A549 (cell line): ENCODE results near the gene SLCO2A1. TPM values are rescaled to one million over a fixed set of nuclear protein-coding genes. Genes with fewer than 3 reads are reported as not detected.

Experiments
- ATAC-seq, 2 experiments: fragments of 200-7000 bp in 1 of 2; fragments of >200 bp in 1 of 2; cut with Nextera tagmentation in 1 of 2; cut with Tn5 transposase in 1 of 2; 3 replicates each; pipeline versions ENCODE4 v1.8.0 to v1.9.1; 2018 to 2020; ENCODE audit warnings: mild to moderate bottlenecking in 1 of 2, moderate library complexity in 1 of 2
- CTCF ChIA-PET: fragments of 300-600 bp; sonication (Branson Sonifier 250); formaldehyde crosslinking; extraction: SDS; loops from one replicate; lab custom pipeline; 2021; ENCODE audit warnings: antibody characterized with exemption, inconsistent platforms; lab: Yijun Ruan, JAX
- POLR2A ChIA-PET: fragments of 350-600 bp; formaldehyde crosslinking; extraction: SDS; loops from one replicate; lab custom pipeline; 2021; ENCODE audit warnings: antibody characterized with exemption, inconsistent platforms; lab: Yijun Ruan, JAX
- DNase-seq, 2 experiments: peaks; one replicate each; pipeline versions ENCODE4 v3.0.0 to v3.0.0-alpha.2; 2011 to 2016; ENCODE audit warnings: low read depth in 1 of 2, low spot score in 1 of 2
- FAIRE-seq: peaks from 2 replicates; lab custom pipeline; 2011; peaks lifted over from hg19 to GRCh38; lab: Jason Lieb, UNC
- H3K27ac ChIP-seq, 2 experiments: fragments of >200 bp; sonication (Bioruptor Twin); formaldehyde crosslinking; 3 replicates each; pipeline ENCODE4 v1.5.1; 2016 to 2017
- H3K4me1 ChIP-seq: fragments of >200 bp; sonication (Bioruptor Twin); formaldehyde crosslinking; 3 replicates; pipeline ENCODE4 v1.6.1; 2016
- H3K4me2 ChIP-seq: fragments of >200 bp; sonication (Bioruptor Twin); formaldehyde crosslinking; 3 replicates; pipeline ENCODE4 v1.6.1; 2016
- H3K4me3 ChIP-seq: fragments of >200 bp; sonication (Bioruptor Twin); formaldehyde crosslinking; 3 replicates; pipeline ENCODE4 v1.5.1; 2016
- H3K9me3 ChIP-seq: fragments of >200 bp; sonication (Bioruptor Twin); formaldehyde crosslinking; 3 replicates; pipeline ENCODE4 v1.6.1; 2016
- CHD4 ChIP-seq: fragments of 200-600 bp; sonication (generic); IDR thresholded peaks from 2 replicates; pipeline ENCODE4 v1.6.1; 2016; ENCODE audit warnings: antibody characterized with exemption, mild to moderate bottlenecking, borderline replicate concordance
- EHF ChIP-seq: fragments of 250-450 bp; sonication (Bioruptor Pico); IDR thresholded peaks from 2 replicates; pipeline ENCODE4 v1.5.0; 2020; ENCODE audit warnings: mild to moderate bottlenecking
- EP300 ChIP-seq, 2 experiments: fragments of >200 bp; sonication (Bioruptor Twin); formaldehyde crosslinking; IDR thresholded peaks; 2 replicates in 1 of 2; 3 replicates in 1 of 2; pipeline ENCODE4 v1.6.1; 2016 to 2017
- ESRRA ChIP-seq: fragments of 150-350 bp; IDR thresholded peaks from 2 replicates; pipeline ENCODE4 v1.6.1; 2014; ENCODE audit warnings: mild to moderate bottlenecking, low read length, borderline replicate concordance
- FOSL2 ChIP-seq, 2 experiments: fragments of 450-650 bp in 1 of 2; fragments of >200 bp in 1 of 2; sonication (Bioruptor Twin) in 1 of 2; formaldehyde crosslinking; IDR thresholded peaks; 2 replicates each; pipeline versions ENCODE4 v1.5.0 to v1.6.1; 2016 to 2020; ENCODE audit warnings: mild to moderate bottlenecking in 1 of 2, moderate library complexity in 1 of 2
- FOXS1 ChIP-seq: fragments of 250-450 bp; sonication (Bioruptor Pico); IDR thresholded peaks from 2 replicates; pipeline ENCODE4 v1.5.0; 2020; ENCODE audit warnings: mild to moderate bottlenecking, moderate library complexity
- GATA3 ChIP-seq: IDR thresholded peaks from 2 replicates; pipeline ENCODE4 v1.6.1; 2012; ENCODE audit warnings: borderline replicate concordance
- HOXB13 ChIP-seq: fragments of 250-450 bp; sonication (Bioruptor Pico); IDR thresholded peaks from 2 replicates; pipeline ENCODE4 v1.5.0; 2020; ENCODE audit warnings: low read depth, mild to moderate bottlenecking, moderate library complexity
- KDM1A ChIP-seq: fragments of 200-600 bp; sonication (generic); IDR thresholded peaks from 2 replicates; pipeline ENCODE4 v1.6.1; 2016; ENCODE audit warnings: low read depth, mild to moderate bottlenecking
- KDM5A ChIP-seq: fragments of 200-600 bp; sonication (generic); IDR thresholded peaks from 2 replicates; pipeline ENCODE4 v1.6.1; 2016; ENCODE audit warnings: antibody characterized with exemption, mild to moderate bottlenecking
- MAX ChIP-seq: IDR thresholded peaks from 2 replicates; pipeline ENCODE4 v1.6.1; 2012
- MYC ChIP-seq: IDR thresholded peaks from 2 replicates; pipeline ENCODE4 v1.6.1; 2012; ENCODE audit warnings: mild to moderate bottlenecking, inconsistent platforms, low read length, improper control_type of control experiment, borderline replicate concordance
- NPAS2 ChIP-seq: fragments of 250-450 bp; sonication (Bioruptor Pico); IDR thresholded peaks from 2 replicates; pipeline ENCODE4 v1.8.0; 2022; ENCODE audit warnings: mild to moderate bottlenecking, moderate library complexity, borderline replicate concordance
- NR3C1 ChIP-seq: fragments of >200 bp; sonication (Bioruptor Twin); formaldehyde crosslinking; IDR thresholded peaks from 3 replicates; pipeline ENCODE4 v1.6.1; 2017
- PHF8 ChIP-seq: fragments of 200-600 bp; sonication (generic); IDR thresholded peaks from 2 replicates; pipeline ENCODE4 v1.6.1; 2016; ENCODE audit warnings: low read depth, mild to moderate bottlenecking, antibody characterized with exemption, moderate library complexity, borderline replicate concordance
- POLR2AphosphoS2 ChIP-seq: conservative IDR thresholded peaks from 2 replicates; pipeline ENCODE4 v1.6.1; 2012; ENCODE audit warnings: low read length, improper control_type of control experiment, inconsistent platforms
- RAD21 ChIP-seq, 2 experiments: fragments of >200 bp in 1 of 2; sonication (Bioruptor Twin) in 1 of 2; formaldehyde crosslinking in 1 of 2; IDR thresholded peaks in 1 of 2; conservative IDR thresholded peaks in 1 of 2; 2 replicates in 1 of 2; 3 replicates in 1 of 2; pipeline ENCODE4 v1.6.1; 2012 to 2018; ENCODE audit warnings: inconsistent platforms in 1 of 2
- RARB ChIP-seq: fragments of 250-450 bp; sonication (Bioruptor Pico); IDR thresholded peaks from 2 replicates; pipeline ENCODE4 v1.8.0; 2021; ENCODE audit warnings: mild to moderate bottlenecking, moderate library complexity
- RNF2 ChIP-seq: fragments of 200-600 bp; sonication (generic); IDR thresholded peaks from 2 replicates; pipeline ENCODE4 v1.6.1; 2016; ENCODE audit warnings: low read depth, mild to moderate bottlenecking, antibody characterized with exemption, moderate library complexity, borderline replicate concordance
- SREBF2 ChIP-seq: fragments of 450-650 bp; IDR thresholded peaks from 2 replicates; pipeline ENCODE4 v1.6.1; 2014; ENCODE audit warnings: mild to moderate bottlenecking, moderate library complexity
- TFCP2L1 ChIP-seq: fragments of 250-450 bp; sonication (Bioruptor Pico); IDR thresholded peaks from 2 replicates; pipeline ENCODE4 v1.5.0; 2021; ENCODE audit warnings: mild to moderate bottlenecking
- USF2 ChIP-seq: fragments of 450-650 bp; IDR thresholded peaks from 2 replicates; pipeline ENCODE4 v1.6.1; 2014; ENCODE audit warnings: antibody characterized with exemption
- WGBS: methylation state at CpG from one replicate; pipeline ENCODE4 v1.1.6; 2017; ENCODE audit errors: missing lambda C conversion rate; 5-methylcytosine and 5-hydroxymethylcytosine counted together
- polyA plus RNA-seq, 4 experiments: library from polyadenylated mRNA; depleted of rRNA in 3 of 4; stranded (reverse); fragments of >200 nt; fragmentation: RNase III in 1 of 4; extraction: RNeasy Plus Mini Kit Qiagen cat#74134 plus additional on column Dnase treatment in 1 of 4; gene quantifications; 2 replicates in 3 of 4; 3 replicates in 1 of 4; pipeline ENCODE4 v1.2.3, GENCODE V29; 2011 to 2017
- TF ChIP-seq, protein P1 (sequence below): fragments of >200 bp; sonication (Bioruptor Twin); formaldehyde crosslinking; IDR thresholded peaks from 3 replicates; pipeline ENCODE4 v1.6.1; 2016
- TF ChIP-seq, protein P2 (sequence below): IDR thresholded peaks from 2 replicates; pipeline ENCODE4 v1.6.1; 2012

Gene SLCO2A1
- polyA plus RNA-seq, 2 of the 4 experiments (the other 2 are of a cell fraction) = 0.12 TPM; not detected in 1

GRCh38 chr3:134013280-134013679 is 16.4 kb downstream of the SLCO2A1 start (continued):
- no peak for TF ChIP-seq KDM1A

DNA sequence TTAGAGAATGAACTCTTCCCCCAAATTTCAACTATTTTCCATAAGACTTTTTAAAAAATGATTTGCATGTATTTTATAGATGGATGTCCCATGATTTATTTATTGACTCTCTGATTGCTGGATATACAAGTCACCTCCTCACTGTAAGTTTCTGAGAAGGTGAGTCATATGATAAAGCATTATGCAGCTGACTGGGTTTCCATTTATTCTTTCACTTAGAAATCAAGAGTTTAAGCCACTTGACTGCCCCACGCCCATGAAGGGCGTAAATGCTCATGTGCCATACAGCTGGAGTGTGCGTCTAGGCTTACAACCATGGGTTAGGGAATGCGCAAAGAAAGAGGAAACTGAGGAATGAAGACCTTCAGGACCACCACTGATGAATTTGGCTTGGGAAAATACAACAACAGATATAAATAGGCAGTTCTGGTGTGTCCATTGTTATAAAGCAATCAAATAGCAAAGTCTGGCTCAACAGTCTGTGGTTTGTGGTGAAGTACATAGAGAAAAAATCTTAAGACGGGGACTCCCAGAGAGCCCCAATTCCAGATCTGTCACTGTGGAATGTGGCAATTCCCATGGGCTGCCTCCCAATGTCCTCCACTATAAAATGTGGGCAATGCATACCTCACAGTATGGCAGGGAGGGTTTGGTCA is 20.3 kb downstream of the SLCO2A1 start:
- ChIA-PET POLR2A (no interaction called here), CTCF (no interaction called here)
- H3K27ac ChIP-seq = no peak overlapping the region
- 73% methylated on average over 5 of the region's 5 CpGs for WGBS
- no peaks in the 10 kb centered on the region for H3K9me3 ChIP-seq
- no peak for ATAC-seq
- DNase-seq = no peak
- TF ChIP-seq PHF8 (no peak), SREBF2 (no peak), FOXS1 (CRISPR knock-in tag) (no peak), GATA3 (no peak), NR3C1 (no peak), TFCP2L1 (CRISPR knock-in tag) (no peak), HOXB13 (CRISPR knock-in tag) (no peak), ESRRA (no peak), USF2 (no peak), RARB (no peak), EHF (no peak), EP300 (IDR thresholded peaks at IDR 0.05) (no peak), RAD21 (conservative IDR thresholded peaks at IDR 0.05 in 1 of 2, IDR thresholded peaks at IDR 0.05 in 1 of 2) (no peak), MAX (no peak), KDM5A (no peak), NPAS2 (CRISPR knock-in tag) (no peak), FOSL2 (IDR thresholded peaks at IDR 0.05) (no peak), FOSL2 (CRISPR knock-in tag; IDR thresholded peaks at IDR 0.05) (no peak)
- TF ChIP-seq, protein P1, sequence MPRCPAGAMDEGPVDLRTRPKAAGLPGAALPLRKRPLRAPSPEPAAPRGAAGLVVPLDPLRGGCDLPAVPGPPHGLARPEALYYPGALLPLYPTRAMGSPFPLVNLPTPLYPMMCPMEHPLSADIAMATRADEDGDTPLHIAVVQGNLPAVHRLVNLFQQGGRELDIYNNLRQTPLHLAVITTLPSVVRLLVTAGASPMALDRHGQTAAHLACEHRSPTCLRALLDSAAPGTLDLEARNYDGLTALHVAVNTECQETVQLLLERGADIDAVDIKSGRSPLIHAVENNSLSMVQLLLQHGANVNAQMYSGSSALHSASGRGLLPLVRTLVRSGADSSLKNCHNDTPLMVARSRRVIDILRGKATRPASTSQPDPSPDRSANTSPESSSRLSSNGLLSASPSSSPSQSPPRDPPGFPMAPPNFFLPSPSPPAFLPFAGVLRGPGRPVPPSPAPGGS = no peak
- no peak overlapping the region for H3K4me3 ChIP-seq
- H3K4me1 ChIP-seq = no peaks in the 10 kb centered on the region
- no peak overlapping the region for H3K4me2 ChIP-seq
- FAIRE-seq = no peak

DNA sequence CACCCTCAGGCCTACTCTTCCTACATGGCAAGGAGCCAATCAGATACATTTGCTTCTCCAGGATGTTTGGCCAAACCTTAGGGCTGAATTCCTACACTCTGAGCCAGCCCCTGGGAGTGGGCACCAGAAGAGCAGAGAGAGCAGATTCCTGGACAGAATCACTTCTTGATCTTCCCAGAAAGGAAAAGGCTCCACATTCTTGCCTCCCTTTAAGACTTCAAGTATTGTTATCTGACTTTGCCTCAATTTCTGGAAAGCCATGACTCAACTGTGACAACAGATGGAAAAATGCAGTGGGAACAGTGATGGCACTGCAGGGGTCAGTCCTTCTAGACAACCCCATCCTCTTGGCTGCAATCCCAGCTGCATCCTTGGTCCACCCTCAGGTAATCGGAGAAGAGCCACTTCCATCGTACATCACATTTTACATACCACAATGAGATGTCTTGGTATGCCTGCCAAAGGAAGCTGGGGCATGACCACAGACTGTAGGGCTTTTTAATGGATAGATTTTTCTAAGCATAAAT is 21.0 kb downstream of the SLCO2A1 start:
- no peak; a peak in 2 of 6 replicates for ATAC-seq
- POLR2A ChIA-PET = no interaction called here
- TF ChIP-seq POLR2AphosphoS2 (no peak), MYC (no peak), CHD4 (no peak), RNF2 (no peak)
- TF ChIP-seq, protein P2, sequence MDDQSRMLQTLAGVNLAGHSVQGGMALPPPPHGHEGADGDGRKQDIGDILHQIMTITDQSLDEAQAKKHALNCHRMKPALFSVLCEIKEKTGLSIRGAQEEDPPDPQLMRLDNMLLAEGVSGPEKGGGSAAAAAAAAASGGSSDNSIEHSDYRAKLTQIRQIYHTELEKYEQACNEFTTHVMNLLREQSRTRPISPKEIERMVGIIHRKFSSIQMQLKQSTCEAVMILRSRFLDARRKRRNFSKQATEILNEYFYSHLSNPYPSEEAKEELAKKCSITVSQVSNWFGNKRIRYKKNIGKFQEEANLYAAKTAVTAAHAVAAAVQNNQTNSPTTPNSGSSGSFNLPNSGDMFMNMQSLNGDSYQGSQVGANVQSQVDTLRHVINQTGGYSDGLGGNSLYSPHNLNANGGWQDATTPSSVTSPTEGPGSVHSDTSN = no peak
- TF ChIP-seq, all 56 proteins: peak for 0
- Histone ChIP-seq H3K4me3 (no peak overlapping the region), H3K4me1 (no peaks in the 10 kb centered on the region), H3K27ac (no peak overlapping the region), H3K4me2 (no peak overlapping the region), H3K9me3 (no peaks in the 10 kb centered on the region)
- WGBS = 5% methylated on average over 2 of the region's 2 CpGs
- FAIRE-seq = no peak
- CTCF ChIA-PET = no interaction called here
- DNase-seq = peak in 1 of 2 experiments; percentile 25
